K562 (cell line): Measurements from ENCODE around the gene OR2C1. TPM values are rescaled to one million over a fixed set of nuclear protein-coding genes. Genes with fewer than 3 reads are reported as not detected.

Experiments used
- ARID2 ChIP-seq: fragments of 450-650 bp; IDR thresholded peaks from 2 replicates; pipeline ENCODE4 v1.6.1; 2017; ENCODE audit warnings: antibody characterized with exemption, mild to moderate bottlenecking
- EGR1 ChIP-seq: fragments of 450-650 bp; conservative IDR thresholded peaks from 2 replicates; pipeline ENCODE4 v1.6.1; 2017; ENCODE audit warnings: mild to moderate bottlenecking
- ETV1 ChIP-seq: fragments of 450-650 bp; conservative IDR thresholded peaks from 2 replicates; pipeline ENCODE4 v1.6.1; 2016; ENCODE audit warnings: missing genetic modification characterization, control low read depth, low read depth, missing compliant biosample characterization
- JUND ChIP-seq, 2 experiments: IDR thresholded peaks; 2 replicates in 1 of 2; 3 replicates in 1 of 2; pipeline ENCODE4 v1.6.1; 2011; ENCODE audit warnings: borderline replicate concordance in 2 of 2, low read depth in 2 of 2, low read length in 2 of 2, improper control_type of control experiment in 1 of 2, missing biosample characterization in 1 of 2, missing genetic modification characterization in 1 of 2, missing genetic modification reagents in 1 of 2
- LCOR ChIP-seq: sonication (generic); formaldehyde crosslinking; IDR thresholded peaks from 2 replicates; pipeline ENCODE4 v1.8.0; 2022; ENCODE audit warnings: mild to moderate bottlenecking, missing genetic modification reagents
- MAX ChIP-seq: sonication (generic); formaldehyde crosslinking; IDR thresholded peaks from 2 replicates; pipeline ENCODE4 v1.9.0; 2022; ENCODE audit warnings: mild to moderate bottlenecking, missing genetic modification reagents
- NR2C1 ChIP-seq, 2 experiments: fragments of 450-650 bp; IDR thresholded peaks; 2 replicates each; pipeline ENCODE4 v1.6.1; 2017; ENCODE audit warnings: mild to moderate bottlenecking in 2 of 2, antibody characterized with exemption in 1 of 2, inconsistent platforms in 1 of 2, missing compliant biosample characterization in 1 of 2, missing genetic modification characterization in 1 of 2
- PHF20 ChIP-seq: fragments of 450-650 bp; IDR thresholded peaks from 2 replicates; pipeline ENCODE4 v1.6.1; 2018; ENCODE audit not compliant: partially characterized antibody
- SOX6 ChIP-seq: fragments of 450-650 bp; IDR thresholded peaks from 2 replicates; pipeline ENCODE4 v1.6.1; 2014; ENCODE audit warnings: mild to moderate bottlenecking
- TCF3 ChIP-seq: sonication (generic); formaldehyde crosslinking; IDR thresholded peaks from 2 replicates; pipeline ENCODE4 v1.4.0; 2020; ENCODE audit warnings: mild to moderate bottlenecking, missing genetic modification reagents
- ZEB2 ChIP-seq: fragments of 450-650 bp; IDR thresholded peaks from 2 replicates; pipeline ENCODE4 v1.6.1; 2016
- polyA plus RNA-seq, 8 experiments: library from polyadenylated mRNA; depleted of rRNA in 4 of 8; stranded (reverse) in 5 of 8; unstranded in 3 of 8; fragments of >200 nt; fragmentation: Nextera tagmentation in 2 of 8; fragmentation: Illumina TruSeq in 1 of 8; extraction: Ambion mirVana in 2 of 8; extraction: Trizol in 1 of 8; gene quantifications; 2 replicates each; pipeline versions ENCODE4 v1.2.1 to v1.2.3, GENCODE V29; 2011 to 2014; ENCODE audit warnings: inconsistent platforms in 1 of 8, missing spikeins in 1 of 8
- total RNA-seq, 7 experiments: library from RNA; depleted of rRNA in 6 of 7; stranded (reverse); fragments of >200 nt in 6 of 7; fragmentation: Illumina TruSeq in 2 of 7; extraction: Trizol in 2 of 7; gene quantifications; 2 replicates each; pipeline versions ENCODE4 v1.2.1 to v1.2.3, GENCODE V29; 2011 to 2021; ENCODE audit warnings: low replicate concordance in 1 of 7
- TF ChIP-seq, protein P1 (sequence below), 2 experiments: fragments of 450-650 bp in 1 of 2; sonication (generic) in 1 of 2; formaldehyde crosslinking in 1 of 2; IDR thresholded peaks in 1 of 2; conservative IDR thresholded peaks in 1 of 2; 2 replicates each; pipeline versions ENCODE4 v1.6.1 to v1.8.1; 2016 to 2023; ENCODE audit warnings: mild to moderate bottlenecking in 2 of 2, moderate library complexity in 2 of 2, inconsistent platforms in 1 of 2, missing genetic modification reagents in 1 of 2
- TF ChIP-seq, protein P2 (sequence below), 2 experiments: fragments of 450-650 bp; IDR thresholded peaks; 2 replicates each; pipeline ENCODE4 v1.6.1; 2016
- TF ChIP-seq, protein P3 (sequence below): IDR thresholded peaks from 3 replicates; pipeline ENCODE4 v1.6.1; 2011; ENCODE audit warnings: borderline replicate concordance, mild to moderate bottlenecking, moderate library complexity; ENCODE audit not compliant: insufficient read length; ENCODE audit errors: extremely low read depth
- TF ChIP-seq, protein P4 (sequence below): fragments of 450-650 bp; IDR thresholded peaks from 2 replicates; pipeline ENCODE4 v1.6.1; 2016; ENCODE audit warnings: antibody characterized with exemption
- TF ChIP-seq, protein P5 (sequence below): fragments of 200-800 bp; sonication (Bioruptor generic); IDR thresholded peaks from 2 replicates; pipeline ENCODE4 v1.6.1; 2017; ENCODE audit warnings: missing genetic modification characterization, missing compliant biosample characterization

Gene OR2C1
- total and polyA plus RNA-seq, 9 of the 15 experiments (the other 6 are each of a cell fraction or from before 2014, with no cell fraction given) = not detected

- TF ChIP-seq TCF3 (CRISPR knock-in tag) = peak; percentile 96
- TF ChIP-seq, protein P1, sequence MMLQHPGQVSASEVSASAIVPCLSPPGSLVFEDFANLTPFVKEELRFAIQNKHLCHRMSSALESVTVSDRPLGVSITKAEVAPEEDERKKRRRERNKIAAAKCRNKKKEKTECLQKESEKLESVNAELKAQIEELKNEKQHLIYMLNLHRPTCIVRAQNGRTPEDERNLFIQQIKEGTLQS (IDR thresholded peaks at IDR 0.05) = peak; percentile 71
- TF ChIP-seq, protein P1 (CRISPR knock-in tag; conservative IDR thresholded peaks at IDR 0.05) = no peak
- TF ChIP-seq NR2C1 (IDR thresholded peaks at IDR 0.05) = peak; percentile 50; the same call in 1 of the 2 replicates
- TF ChIP-seq NR2C1 (tag; IDR thresholded peaks at IDR 0.05) = peak; percentile 55; the same call in 1 of the 2 replicates
- TF ChIP-seq, protein P2, sequence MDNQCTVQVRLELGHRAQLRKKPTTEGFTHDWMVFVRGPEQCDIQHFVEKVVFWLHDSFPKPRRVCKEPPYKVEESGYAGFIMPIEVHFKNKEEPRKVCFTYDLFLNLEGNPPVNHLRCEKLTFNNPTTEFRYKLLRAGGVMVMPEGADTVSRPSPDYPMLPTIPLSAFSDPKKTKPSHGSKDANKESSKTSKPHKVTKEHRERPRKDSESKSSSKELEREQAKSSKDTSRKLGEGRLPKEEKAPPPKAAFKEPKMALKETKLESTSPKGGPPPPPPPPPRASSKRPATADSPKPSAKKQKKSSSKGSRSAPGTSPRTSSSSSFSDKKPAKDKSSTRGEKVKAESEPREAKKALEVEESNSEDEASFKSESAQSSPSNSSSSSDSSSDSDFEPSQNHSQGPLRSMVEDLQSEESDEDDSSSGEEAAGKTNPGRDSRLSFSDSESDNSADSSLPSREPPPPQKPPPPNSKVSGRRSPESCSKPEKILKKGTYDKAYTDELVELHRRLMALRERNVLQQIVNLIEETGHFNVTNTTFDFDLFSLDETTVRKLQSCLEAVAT (IDR thresholded peaks at IDR 0.05) = peak in 1 of 2 experiments; percentile 92; a peak in 2 of 4 replicates
- TF ChIP-seq MAX = peak; percentile 42; the same call in 1 of the 2 replicates
- TF ChIP-seq JUND (IDR thresholded peaks at IDR 0.05; ENCODE audit: borderline replicate concordance, low read depth, low read length) = peak; percentile 76; the same call in 1 of the 2 replicates
- peak; percentile 45; the same call in 1 of the 3 replicates for TF ChIP-seq JUND (tag; IDR thresholded peaks at IDR 0.05; ENCODE audit: borderline replicate concordance, low read depth, low read length)
- TF ChIP-seq ZEB2 = peak; percentile 95
- TF ChIP-seq EGR1 = peak; percentile 76
- TF ChIP-seq, protein P3, sequence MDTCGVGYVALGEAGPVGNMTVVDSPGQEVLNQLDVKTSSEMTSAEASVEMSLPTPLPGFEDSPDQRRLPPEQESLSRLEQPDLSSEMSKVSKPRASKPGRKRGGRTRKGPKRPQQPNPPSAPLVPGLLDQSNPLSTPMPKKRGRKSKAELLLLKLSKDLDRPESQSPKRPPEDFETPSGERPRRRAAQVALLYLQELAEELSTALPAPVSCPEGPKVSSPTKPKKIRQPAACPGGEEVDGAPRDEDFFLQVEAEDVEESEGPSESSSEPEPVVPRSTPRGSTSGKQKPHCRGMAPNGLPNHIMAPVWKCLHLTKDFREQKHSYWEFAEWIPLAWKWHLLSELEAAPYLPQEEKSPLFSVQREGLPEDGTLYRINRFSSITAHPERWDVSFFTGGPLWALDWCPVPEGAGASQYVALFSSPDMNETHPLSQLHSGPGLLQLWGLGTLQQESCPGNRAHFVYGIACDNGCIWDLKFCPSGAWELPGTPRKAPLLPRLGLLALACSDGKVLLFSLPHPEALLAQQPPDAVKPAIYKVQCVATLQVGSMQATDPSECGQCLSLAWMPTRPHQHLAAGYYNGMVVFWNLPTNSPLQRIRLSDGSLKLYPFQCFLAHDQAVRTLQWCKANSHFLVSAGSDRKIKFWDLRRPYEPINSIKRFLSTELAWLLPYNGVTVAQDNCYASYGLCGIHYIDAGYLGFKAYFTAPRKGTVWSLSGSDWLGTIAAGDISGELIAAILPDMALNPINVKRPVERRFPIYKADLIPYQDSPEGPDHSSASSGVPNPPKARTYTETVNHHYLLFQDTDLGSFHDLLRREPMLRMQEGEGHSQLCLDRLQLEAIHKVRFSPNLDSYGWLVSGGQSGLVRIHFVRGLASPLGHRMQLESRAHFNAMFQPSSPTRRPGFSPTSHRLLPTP = no peak
- peak; percentile 97 for TF ChIP-seq SOX6
- TF ChIP-seq LCOR (CRISPR knock-in tag) = no peak
- TF ChIP-seq ETV1 (tag) = peak; percentile 73
- TF ChIP-seq ARID2 = no peak
- TF ChIP-seq, protein P4, sequence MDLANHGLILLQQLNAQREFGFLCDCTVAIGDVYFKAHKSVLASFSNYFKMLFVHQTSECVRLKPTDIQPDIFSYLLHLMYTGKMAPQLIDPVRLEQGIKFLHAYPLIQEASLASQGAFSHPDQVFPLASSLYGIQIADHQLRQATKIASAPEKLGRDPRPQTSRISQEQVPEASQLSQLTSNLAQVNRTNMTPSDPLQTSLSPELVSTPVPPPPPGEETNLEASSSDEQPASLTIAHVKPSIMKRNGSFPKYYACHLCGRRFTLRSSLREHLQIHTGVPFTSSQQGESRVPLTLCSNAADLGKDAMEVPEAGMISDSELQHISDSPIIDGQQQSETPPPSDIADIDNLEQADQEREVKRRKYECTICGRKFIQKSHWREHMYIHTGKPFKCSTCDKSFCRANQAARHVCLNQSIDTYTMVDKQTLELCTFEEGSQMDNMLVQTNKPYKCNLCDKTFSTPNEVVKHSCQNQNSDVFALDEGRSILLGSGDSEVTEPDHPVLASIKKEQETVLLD = no peak
- TF ChIP-seq PHF20 = peak; percentile 38
- TF ChIP-seq, protein P5, sequence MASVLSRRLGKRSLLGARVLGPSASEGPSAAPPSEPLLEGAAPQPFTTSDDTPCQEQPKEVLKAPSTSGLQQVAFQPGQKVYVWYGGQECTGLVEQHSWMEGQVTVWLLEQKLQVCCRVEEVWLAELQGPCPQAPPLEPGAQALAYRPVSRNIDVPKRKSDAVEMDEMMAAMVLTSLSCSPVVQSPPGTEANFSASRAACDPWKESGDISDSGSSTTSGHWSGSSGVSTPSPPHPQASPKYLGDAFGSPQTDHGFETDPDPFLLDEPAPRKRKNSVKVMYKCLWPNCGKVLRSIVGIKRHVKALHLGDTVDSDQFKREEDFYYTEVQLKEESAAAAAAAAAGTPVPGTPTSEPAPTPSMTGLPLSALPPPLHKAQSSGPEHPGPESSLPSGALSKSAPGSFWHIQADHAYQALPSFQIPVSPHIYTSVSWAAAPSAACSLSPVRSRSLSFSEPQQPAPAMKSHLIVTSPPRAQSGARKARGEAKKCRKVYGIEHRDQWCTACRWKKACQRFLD (CRISPR knock-in tag) = peak; percentile 84; the same call in 1 of the 2 replicates
These were observed 7.0 kb upstream of the OR2C1 start (continued) for GRCh38 chr16:3348547-3349167.
